Activated naive CD8-positive, alpha-beta T cell (primary cell): ENCODE measurements around the gene CEP95.
"Not testable (repeated sequence)": the region's sequence is repeated elsewhere in the genome, so short reads cannot be mapped to it uniquely, and the experiment has no call there.

Experiments used
- H3K27ac Mint-ChIP-seq: one replicate; pipeline ENCODE4 v1.8.0; 2021; ENCODE audit warnings: mixed read lengths
- H3K27me3 Mint-ChIP-seq: one replicate; pipeline ENCODE4 v1.8.0; 2021; ENCODE audit warnings: mixed read lengths
- H3K36me3 Mint-ChIP-seq: one replicate; pipeline ENCODE4 v1.8.0; 2021; ENCODE audit warnings: mixed read lengths
- H3K4me1 Mint-ChIP-seq: one replicate; pipeline ENCODE4 v1.8.0; 2021; ENCODE audit warnings: low read depth, mixed read lengths
- H3K4me3 Mint-ChIP-seq: one replicate; pipeline ENCODE4 v1.8.0; 2021; ENCODE audit warnings: mild to moderate bottlenecking, mixed read lengths
- H3K9me3 Mint-ChIP-seq: one replicate; pipeline ENCODE4 v1.8.0; 2021; ENCODE audit warnings: low read depth, mixed read lengths

The CEP95 gene, protein sequence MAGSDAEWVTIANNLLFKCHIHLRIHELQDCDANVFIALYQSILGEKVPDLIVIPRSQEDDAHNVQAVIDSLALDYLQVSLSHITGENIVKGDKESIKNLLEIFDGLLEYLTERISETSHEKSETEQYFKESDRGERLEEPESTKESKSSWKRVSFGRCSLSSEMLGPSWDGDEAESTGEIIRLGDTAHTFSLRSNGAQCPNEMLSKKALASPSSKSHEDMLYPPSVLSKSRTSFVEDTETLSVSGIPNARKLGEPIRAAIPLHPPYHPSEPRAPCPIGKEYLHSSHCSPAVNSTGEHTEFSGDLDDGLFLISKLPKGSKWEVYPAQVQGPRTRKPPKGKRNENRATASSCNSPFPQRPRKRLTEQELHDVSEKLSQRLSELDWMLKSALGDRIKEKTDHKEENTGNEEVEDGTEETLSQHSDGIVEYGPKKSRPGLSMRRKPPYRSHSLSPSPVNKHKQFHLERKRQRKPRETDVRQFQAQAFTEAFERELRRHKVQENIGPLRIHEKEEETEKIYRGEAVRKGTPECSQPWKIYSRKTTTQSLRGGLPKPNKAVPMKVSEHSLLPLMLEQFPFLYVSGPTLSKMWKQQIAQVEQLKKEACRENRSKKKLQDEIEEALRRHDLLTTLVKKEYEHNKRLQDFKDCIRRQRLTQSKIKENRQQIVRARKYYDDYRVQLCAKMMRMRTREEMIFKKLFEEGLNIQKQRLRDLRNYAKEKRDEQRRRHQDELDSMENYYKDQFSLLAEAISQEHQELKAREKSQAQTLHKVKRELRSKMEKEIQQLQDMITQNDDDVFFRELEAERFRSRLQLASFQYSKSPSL

DNA sequence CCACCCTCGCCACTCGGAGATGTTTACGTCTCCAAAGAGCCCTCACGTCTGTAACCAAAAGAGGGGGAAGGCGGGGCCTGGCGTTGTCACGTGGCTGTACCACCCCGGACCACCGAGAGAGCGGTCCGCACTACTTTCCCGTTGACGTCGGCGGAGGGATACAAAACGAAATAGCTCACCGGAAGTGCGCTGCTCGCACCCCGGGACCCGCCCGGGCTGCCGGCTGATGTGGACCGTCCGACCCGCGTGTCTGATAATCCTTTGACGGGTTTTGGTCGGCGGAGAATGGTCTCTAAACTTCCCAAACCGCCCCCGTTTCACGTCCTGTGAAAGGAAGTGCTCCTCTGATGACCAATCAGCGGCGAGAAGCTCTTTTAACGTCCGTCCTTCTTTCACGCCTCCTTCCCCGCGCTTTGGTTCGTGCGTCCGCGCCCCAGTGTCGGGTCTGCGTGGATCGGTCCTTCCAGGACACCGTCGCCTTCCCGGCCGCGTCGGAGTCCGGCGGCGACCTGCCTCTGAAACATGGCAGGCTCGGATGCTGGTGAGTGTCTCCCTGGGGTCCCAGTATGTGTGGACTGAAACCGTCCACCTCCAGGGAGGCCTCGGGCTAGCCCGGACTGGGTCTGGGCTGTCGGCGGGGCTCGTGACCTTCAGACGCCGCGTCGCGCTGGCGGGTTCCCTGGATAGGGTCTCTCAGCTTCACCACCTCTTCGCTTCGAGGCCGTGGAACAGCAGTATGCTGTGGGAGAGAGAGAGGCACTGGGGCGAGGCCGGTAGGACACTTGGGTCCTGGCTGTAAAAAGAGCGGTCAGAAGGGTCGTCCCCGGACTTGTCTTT is at the start of gene CEP95:
Gene CEP95, plus strand, starts transcription at position 402 of the 837 bp plus-strand sequence. Its CDS starts 121 bp downstream, at position 523.
- Mint-ChIP-seq H3K27ac (peak within 1 kb of the TSS; percentile 100), H3K4me1 (peaks cover 59% of the 10 kb centered on the region), H3K36me3 (peaks cover 30% of the 10 kb centered on the region)

DNA sequence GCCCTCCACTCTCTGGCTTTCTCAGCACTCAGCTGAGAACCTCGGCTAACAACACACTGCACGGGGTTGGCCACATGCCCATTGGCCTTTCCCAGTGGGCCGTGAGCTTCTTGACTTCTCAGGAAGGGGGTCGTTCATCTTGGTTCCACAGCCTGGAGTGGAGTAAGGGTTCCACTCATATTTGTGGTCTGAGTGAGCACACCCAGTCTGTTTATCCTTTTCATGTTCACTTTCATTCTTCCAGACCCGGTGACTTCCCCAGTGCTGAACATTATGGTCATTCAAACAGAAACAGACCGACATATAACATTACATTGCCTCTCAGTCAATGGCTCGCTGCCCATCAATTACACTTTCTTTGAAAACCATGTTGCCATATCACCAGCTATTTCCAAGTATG is 49.6 kb upstream of the CEP95 start:
- H3K9me3 Mint-ChIP-seq = no peaks in the 10 kb centered on the region
- H3K27ac Mint-ChIP-seq = no peak overlapping the region
- H3K27me3 Mint-ChIP-seq = peaks cover 2% of the 10 kb centered on the region
- no peaks in the 10 kb centered on the region for H3K36me3 Mint-ChIP-seq
- no peak overlapping the region for H3K4me3 Mint-ChIP-seq
- peaks cover 18% of the 10 kb centered on the region for H3K4me1 Mint-ChIP-seq

More for the DNA sequence above, at the start of gene CEP95:
- H3K9me3 Mint-ChIP-seq = no peaks in the 10 kb centered on the region
- H3K27me3 Mint-ChIP-seq = no peaks in the 10 kb centered on the region
- H3K4me3 Mint-ChIP-seq = peak within 1 kb of the TSS; percentile 100

DNA sequence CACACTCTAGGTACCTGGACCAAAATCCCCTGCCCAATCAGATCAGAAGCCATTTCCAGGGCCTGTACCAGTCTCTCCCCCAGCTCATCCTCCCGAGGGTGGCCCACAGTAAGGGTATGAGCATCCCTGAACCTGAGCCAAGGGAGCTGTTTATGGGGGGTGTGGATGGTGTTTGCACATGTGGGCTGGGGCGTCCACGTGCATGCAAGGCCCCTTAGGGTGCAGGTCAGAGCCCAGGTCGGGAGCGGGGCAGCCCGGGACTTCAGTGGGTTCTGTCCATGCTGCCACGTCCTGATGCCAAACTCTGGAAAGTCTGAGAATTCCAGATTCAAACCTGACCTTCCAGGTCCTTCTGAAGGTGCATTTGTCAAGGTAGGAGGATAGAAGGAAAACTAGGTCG is 48.0 kb upstream of the CEP95 start:
- Mint-ChIP-seq H3K4me3 (no peak overlapping the region), H3K27ac (no peak overlapping the region), H3K27me3 (peaks cover 2% of the 10 kb centered on the region), H3K9me3 (no peaks in the 10 kb centered on the region), H3K4me1 (peaks cover 18% of the 10 kb centered on the region), H3K36me3 (no peaks in the 10 kb centered on the region)

DNA sequence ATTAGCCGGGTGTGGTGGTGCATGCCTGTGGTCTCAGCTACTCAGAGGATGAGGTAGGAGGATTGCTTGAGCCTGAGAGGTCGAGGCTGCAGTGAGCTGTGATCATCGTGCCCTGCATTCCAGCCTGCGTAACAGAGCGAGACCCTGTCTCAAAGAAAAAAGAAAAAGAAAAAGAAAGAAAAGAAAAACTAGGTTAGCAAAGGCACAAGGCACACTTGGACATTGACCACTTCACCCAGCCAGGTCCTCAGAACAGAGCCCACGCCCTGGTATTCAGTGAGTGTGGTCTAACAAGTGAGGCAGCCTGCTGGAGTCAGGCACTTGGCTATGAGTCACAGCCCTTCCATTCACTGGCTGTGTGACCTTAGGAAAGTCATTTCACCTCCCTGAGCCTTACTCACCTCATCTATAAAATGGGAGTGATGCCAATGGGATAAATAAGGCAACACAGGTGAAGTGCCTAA is 47.5 kb upstream of the CEP95 start:
- no peaks in the 10 kb centered on the region for H3K9me3 Mint-ChIP-seq
- no peak overlapping the region for H3K4me3 Mint-ChIP-seq
- H3K36me3 Mint-ChIP-seq = no peaks in the 10 kb centered on the region
- no peak overlapping the region for H3K27ac Mint-ChIP-seq
- H3K27me3 Mint-ChIP-seq = peaks cover 2% of the 10 kb centered on the region
- peaks cover 18% of the 10 kb centered on the region for H3K4me1 Mint-ChIP-seq

GRCh38 chr17:64459818-64460217 is 47.0 kb upstream of the CEP95 start:
- not testable (repeated sequence) for H3K27me3 Mint-ChIP-seq, H3K4me3 Mint-ChIP-seq, H3K36me3 Mint-ChIP-seq, H3K9me3 Mint-ChIP-seq, H3K27ac Mint-ChIP-seq
- H3K4me1 Mint-ChIP-seq = peaks cover 17% of the 10 kb centered on the region

- peaks cover 12% of the 10 kb centered on the region for H3K4me1 Mint-ChIP-seq
- H3K36me3 Mint-ChIP-seq = no peaks in the 10 kb centered on the region
- no peak overlapping the region for H3K27ac Mint-ChIP-seq
- no peak overlapping the region for H3K4me3 Mint-ChIP-seq
- H3K9me3 Mint-ChIP-seq = no peaks in the 10 kb centered on the region
- H3K27me3 Mint-ChIP-seq = peaks cover 2% of the 10 kb centered on the region
Measured at GRCh38 chr17:64460955-64461354, 45.8 kb upstream of the CEP95 start.

DNA sequence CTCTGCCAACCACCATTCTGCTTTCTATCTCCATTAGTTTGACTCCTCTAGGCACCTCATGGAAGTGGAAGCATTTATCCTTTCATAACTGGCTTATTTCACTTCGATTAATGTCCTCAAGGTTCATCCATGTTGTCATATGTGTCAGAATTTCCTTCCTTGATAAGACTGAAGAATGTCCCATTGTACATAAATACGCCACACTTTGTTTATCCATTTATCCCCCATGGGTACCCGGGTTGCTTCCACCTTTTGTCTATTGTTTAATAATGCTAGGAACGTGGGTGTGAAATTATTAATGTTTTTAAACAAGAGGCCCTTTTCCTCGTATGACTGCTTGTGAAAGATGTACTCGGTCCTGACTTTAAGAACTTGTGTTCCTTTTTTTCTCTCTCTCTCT is 45.0 kb upstream of the CEP95 start:
- Mint-ChIP-seq H3K9me3 (no peaks in the 10 kb centered on the region), H3K4me3 (no peak overlapping the region), H3K36me3 (no peaks in the 10 kb centered on the region), H3K4me1 (peaks cover 6% of the 10 kb centered on the region), H3K27ac (no peak overlapping the region), H3K27me3 (peaks cover 2% of the 10 kb centered on the region)

GRCh38 chr17:64466019-64466735 is 40.6 kb upstream of the CEP95 start:
- H3K4me3 Mint-ChIP-seq = no peak overlapping the region
- no peak overlapping the region for H3K27ac Mint-ChIP-seq
- no peaks in the 10 kb centered on the region for H3K9me3 Mint-ChIP-seq
- H3K4me1 Mint-ChIP-seq = no peaks in the 10 kb centered on the region
- no peaks in the 10 kb centered on the region for H3K36me3 Mint-ChIP-seq
- H3K27me3 Mint-ChIP-seq = peaks cover 2% of the 10 kb centered on the region

- not testable (repeated sequence) for H3K36me3 Mint-ChIP-seq, H3K9me3 Mint-ChIP-seq, H3K4me1 Mint-ChIP-seq, H3K4me3 Mint-ChIP-seq, H3K27ac Mint-ChIP-seq, H3K27me3 Mint-ChIP-seq
Measured at GRCh38 chr17:64466834-64467233, 39.9 kb upstream of the CEP95 start.

DNA sequence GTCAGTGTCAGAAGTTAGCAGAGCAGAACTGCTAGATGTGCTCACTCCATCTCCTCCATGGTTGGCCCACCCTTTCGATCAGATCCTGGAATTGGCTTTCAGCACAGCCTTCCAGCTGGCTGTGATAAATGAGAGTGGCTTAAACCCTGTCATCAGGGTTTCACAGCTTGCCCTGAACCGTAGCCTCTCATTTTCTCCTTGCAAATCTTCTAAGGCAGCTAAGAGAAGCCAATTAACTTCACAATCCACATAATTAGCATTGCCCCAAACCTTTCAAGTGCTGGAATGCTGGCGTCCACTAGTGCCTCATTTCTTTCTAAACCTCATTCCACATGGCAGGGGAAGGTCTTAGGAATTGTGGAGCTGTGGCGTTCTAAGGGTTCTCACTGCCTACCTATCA is 36.2 kb upstream of the CEP95 start:
- Mint-ChIP-seq H3K36me3 (no peaks in the 10 kb centered on the region), H3K9me3 (no peaks in the 10 kb centered on the region), H3K27ac (no peak overlapping the region), H3K4me3 (no peak overlapping the region), H3K4me1 (no peaks in the 10 kb centered on the region), H3K27me3 (no peaks in the 10 kb centered on the region)

- H3K9me3 Mint-ChIP-seq = no peaks in the 10 kb centered on the region
- H3K4me3 Mint-ChIP-seq = no peak overlapping the region
- no peaks in the 10 kb centered on the region for H3K4me1 Mint-ChIP-seq
- H3K36me3 Mint-ChIP-seq = no peaks in the 10 kb centered on the region
- H3K27me3 Mint-ChIP-seq = no peaks in the 10 kb centered on the region
- no peak overlapping the region for H3K27ac Mint-ChIP-seq
Measured at GRCh38 chr17:64471440-64471839, 35.3 kb upstream of the CEP95 start.

- H3K4me1 Mint-ChIP-seq = no peaks in the 10 kb centered on the region
- no peak overlapping the region for H3K4me3 Mint-ChIP-seq
- no peaks in the 10 kb centered on the region for H3K27me3 Mint-ChIP-seq
- H3K9me3 Mint-ChIP-seq = no peaks in the 10 kb centered on the region
- H3K36me3 Mint-ChIP-seq = peaks cover 2% of the 10 kb centered on the region
- no peak overlapping the region for H3K27ac Mint-ChIP-seq
Measured at GRCh38 chr17:64472564-64472963, 34.2 kb upstream of the CEP95 start.

DNA sequence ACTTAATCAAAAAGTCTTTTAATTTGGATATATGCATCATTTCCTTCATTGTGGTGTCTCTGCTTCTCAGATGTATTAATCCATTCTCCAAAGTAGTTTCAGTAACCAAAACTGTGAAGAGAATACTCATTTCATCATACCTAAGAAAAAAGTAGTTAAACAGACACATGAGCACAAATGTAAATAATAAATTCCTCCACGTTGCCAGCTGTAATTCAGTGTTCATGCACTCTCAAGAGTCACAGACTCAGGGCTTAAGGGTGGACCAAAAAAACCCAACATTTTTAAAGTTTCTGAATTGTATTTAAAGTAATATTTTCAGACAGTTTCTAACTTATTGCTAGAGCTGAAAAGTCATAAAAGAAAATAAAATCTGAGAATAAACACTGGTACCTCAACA is 28.9 kb upstream of the CEP95 start:
- H3K36me3 Mint-ChIP-seq = peaks cover 2% of the 10 kb centered on the region
- no peak overlapping the region for H3K27ac Mint-ChIP-seq
- no peaks in the 10 kb centered on the region for H3K4me1 Mint-ChIP-seq
- no peaks in the 10 kb centered on the region for H3K27me3 Mint-ChIP-seq
- no peaks in the 10 kb centered on the region for H3K9me3 Mint-ChIP-seq
- H3K4me3 Mint-ChIP-seq = no peak overlapping the region

- peaks cover 13% of the 10 kb centered on the region for H3K4me1 Mint-ChIP-seq
- no peak overlapping the region for H3K4me3 Mint-ChIP-seq
- peaks cover 10% of the 10 kb centered on the region for H3K36me3 Mint-ChIP-seq
- no peak overlapping the region for H3K27ac Mint-ChIP-seq
- no peaks in the 10 kb centered on the region for H3K9me3 Mint-ChIP-seq
- no peaks in the 10 kb centered on the region for H3K27me3 Mint-ChIP-seq
Measured at GRCh38 chr17:64480951-64481350, 25.8 kb upstream of the CEP95 start.
